ENCODE results near the gene PRKCH.
"Not testable (repeated sequence)": the region's sequence is repeated elsewhere in the genome, so short reads cannot be mapped to it uniquely, and the experiment has no call there.

Gene PRKCH

DNA sequence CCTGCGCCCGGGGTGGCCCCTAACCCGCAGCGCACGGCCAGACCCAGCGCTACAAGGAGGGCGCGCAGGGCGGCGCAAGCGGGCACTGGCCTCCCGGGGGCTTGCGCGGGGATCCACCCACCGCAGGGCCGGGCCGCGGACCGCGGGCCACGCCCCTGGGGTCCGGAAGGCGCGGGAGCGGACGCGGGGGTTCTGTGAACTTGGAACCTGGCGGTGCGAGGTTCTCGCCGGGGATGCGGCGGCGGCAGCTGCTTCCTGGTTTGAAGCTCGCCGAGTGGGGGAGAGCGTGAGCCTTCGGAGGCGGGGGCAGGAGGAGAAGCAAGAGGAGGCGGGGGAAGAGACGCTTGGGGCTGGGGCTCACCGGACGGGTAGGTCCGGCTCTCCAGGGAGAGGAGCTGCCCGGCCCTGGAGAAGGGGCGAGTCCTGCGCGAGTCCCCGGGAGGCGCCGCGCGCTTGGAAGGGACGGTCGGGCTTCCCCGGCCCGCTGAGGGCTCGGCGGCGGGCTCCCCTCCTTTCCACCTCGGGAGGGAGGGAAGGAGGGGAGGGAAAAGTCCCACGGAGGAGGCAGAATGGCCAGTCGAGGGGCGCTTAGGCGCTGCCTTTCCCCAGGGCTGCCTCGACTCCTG, at the start of gene PRKCH:
Gene PRKCH (plus strand): TSS at position 195 of the 626 bp plus-strand sequence. CDS start 523 bp downstream, outside the sequence.
- DNase-seq = peak; percentile 77

DNA sequence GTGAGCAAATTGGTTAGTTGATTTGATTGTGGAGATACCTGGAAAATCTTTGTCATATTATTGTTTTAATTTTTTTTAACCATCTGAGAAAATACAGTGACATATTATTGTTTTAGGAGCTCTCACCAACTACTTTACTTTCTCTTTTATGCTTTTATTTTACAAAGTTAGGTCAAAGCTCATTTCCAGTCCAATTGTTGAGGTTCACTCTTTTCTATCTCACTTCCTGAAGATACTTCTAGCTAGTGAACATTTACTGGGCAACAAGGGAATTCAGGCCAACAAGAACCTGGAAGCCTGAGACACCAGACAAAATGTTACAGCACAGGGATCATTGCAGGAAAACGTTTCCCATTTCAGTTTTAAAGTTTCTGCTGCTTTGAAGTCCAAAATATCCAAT, 44.1 kb upstream of the PRKCH start:
- DNase-seq = no peak

DNA sequence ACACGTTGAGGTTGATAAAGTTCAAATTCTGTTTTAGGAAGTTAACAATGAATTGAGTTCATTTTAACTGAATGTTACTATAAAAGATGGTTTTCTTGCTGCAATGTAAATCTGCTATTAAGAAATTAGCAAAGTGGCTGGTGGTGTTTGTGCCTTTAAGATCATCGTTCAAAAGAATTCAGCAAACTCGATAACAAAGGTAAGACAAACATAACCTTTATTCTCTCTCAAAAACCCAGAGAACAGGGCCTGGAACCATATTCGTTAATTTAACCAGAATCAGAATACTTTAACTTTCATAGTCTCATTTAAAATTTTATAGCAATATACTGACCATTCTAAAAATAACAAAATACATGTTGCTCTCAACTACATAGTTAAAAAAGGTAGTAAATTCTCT, 43.6 kb upstream of the PRKCH start:
- DNase-seq = no peak

DNA sequence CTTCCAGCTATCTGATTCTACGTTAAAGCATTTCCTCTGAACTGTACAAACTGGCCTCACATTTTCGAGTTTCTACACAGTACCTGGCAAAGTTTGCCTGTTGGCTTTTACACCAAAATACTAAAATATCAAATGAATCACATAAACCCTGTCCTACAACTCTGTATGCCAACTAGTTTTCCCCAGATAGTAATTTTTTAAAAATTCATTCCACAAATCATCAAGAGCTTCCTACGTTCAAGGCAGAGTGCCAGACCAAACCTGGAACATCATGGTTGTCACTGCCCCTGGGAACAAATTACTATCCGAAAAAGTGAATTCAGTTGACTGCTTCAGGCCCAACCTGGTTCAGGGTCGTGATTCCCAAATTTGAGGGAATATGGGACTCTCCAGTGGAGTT, 42.3 kb upstream of the PRKCH start:
- no peak for DNase-seq

DNA sequence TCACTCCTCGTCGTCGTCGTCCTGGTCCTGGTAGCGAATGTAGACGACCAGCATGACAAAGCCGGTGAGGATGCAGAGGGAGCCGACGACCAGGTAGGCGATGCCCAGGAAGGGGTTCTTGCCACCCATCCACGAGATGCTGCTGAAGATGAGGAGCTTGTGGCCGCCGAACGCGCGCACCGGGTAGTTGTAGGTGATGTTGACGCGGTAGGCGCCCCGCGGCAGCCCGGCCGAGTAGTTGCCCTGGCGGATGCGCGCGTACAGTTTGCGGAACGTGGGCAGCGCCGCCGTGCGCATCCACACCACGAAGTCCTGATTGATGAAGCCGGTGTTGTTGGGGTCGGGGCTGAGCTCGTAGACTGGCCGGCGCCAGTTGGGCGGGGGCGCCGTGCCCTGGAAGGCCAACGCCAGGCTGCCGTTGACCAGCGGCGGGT, 41.3 kb upstream of the PRKCH start:
- DNase-seq = no peak

DNA sequence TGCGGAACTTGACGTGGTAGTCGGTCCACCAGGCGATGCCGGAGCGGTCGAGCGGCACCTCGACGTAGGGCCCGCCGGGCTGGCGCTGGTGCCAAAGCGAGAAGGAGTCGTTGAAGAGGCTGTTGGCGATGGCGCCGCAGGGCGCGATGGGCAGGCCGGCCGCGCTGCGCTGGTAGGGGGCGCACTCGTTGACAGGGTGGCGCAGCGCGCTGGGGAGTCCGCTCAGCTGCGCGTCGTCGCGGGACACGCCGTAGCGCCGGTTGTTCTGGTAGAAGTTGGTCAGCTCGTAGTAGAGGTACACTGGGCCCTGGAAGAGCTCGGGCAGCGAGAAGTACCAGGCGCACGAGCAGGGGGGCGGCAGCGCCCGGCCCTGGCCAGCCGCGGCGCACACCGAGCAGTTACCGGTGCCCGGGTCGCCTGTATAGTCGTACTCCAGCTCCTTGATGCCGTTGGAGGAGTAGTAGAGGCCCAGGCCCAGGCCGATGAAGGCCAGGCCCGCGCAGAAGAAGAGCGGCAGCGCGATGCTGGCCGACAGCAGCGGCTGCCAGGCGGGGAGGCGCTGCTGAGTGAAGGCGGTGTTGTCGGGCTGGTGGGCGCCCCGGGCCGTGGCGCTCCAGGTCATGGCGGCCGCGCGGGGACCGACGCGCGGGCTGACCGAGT, 40.7 kb upstream of the PRKCH start:
- peak; percentile 91 for DNase-seq

DNA sequence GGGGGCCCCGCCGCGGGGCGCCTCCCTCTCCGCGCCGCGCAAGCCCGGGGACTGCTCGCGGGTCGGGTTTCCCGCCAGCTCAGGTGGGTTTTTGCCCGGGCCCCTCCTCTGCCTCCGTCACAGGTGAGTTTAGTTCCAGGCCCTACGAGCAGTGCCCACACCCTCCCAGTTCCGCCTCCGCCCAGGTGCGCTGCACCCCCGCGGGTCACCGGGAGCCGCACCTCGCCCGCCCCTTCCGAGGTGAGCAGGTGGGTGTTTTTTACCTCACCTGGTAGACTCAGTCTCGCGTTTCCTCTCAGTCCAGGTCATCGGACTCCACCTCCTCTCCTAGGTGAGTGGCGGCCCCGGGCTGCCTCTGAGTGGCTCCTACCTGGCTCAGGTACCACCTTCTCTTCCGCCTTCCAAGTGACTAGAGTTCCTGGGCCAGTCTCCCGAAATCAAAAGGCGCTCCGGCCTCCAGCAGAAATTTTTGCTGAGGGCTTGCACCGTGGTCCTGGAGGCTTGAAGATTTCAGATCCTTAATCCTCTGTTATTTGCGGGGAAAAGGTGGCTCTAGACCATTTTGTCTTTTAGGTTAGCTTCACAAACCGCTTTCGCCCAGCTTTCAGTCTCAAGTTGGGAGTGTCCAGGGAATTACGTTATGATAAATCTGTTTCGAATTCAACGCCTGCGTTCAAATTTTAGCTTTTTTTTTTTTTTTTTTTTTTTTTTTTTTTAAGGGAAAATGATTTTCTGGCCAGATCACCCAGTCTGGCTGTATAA, 40.0 kb upstream of the PRKCH start, which contains the start of gene TMEM30B:
Gene TMEM30B (minus strand): TSS at position 153 of the 762 bp plus-strand sequence. CDS start 191 bp downstream, outside the sequence.
- no peak for DNase-seq

DNA sequence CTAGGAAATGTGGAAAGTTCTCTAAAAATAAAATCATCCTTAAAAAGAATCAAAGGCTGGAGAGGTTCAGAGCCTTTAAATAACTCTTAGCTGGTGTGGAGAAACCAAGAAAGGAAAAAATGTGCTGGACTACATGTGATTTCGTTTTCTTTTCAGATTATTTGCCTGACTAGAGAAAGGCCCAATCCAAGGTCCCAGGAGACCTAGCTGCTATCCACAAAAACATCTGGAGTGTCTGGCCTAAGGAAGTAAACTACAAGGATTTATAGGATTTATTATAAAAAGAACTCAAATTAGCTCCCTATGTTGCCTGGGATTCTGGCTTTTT, 39.5 kb upstream of the PRKCH start:
- DNase-seq = no peak

DNA sequence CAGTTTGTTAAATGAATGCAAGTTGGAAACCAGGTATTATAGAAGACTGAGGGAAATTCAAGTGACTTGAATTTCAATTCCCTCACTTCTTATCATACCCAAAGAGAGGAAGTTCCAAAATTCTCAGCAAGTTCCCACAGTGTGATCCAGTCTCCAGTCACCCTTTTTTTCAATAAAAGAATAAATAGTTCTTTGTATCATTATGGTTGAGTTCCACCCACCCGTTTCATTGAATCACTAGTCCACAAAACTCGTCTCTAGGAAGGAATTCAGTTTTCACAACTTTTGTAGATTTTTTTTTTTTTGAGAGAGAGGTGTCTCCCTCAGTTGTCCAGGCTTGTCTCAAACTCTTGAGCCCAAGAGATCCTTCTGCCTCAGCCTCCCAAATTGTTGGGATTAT, 38.6 kb upstream of the PRKCH start:
- no peak for DNase-seq

DNA sequence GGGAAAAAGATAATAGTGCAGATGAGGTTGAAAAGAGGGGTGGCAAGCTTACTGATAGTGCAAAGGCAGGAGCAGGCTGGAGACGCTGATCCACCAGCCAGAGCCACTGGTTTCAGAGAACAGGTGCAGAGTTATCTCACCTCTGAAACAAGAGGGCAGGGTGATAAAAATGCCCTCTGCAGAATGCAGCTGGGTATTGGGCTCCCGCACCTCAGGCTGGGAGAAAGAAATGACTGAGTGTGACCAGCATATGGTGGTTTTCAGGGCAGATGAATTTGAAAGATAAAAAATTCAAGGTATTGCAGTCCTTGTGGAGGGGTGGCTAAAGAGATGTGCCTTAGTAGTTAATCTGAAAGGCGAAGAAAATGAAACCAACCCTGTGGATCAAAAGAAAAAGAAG, 37.4 kb upstream of the PRKCH start:
- DNase-seq = no peak

DNA sequence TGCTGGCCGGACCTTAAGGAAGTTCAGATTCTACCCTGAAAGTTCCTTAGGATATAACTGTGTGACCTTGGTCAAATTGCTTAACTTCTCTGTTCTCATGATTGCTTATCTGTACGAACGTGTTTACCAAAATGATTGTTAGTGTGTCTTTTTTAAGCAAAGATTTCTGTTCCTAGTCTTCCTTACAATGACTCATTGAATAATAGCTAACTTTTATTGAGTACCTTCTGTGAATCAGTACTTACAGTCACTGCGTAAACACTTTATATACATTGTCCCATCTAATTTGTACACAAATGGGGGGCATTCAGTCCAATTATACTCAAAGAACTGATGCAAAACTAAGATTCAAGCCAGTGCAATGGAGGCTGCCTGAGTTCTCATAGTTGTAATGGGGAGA, 36.0 kb upstream of the PRKCH start:
- DNase-seq = no peak

DNA sequence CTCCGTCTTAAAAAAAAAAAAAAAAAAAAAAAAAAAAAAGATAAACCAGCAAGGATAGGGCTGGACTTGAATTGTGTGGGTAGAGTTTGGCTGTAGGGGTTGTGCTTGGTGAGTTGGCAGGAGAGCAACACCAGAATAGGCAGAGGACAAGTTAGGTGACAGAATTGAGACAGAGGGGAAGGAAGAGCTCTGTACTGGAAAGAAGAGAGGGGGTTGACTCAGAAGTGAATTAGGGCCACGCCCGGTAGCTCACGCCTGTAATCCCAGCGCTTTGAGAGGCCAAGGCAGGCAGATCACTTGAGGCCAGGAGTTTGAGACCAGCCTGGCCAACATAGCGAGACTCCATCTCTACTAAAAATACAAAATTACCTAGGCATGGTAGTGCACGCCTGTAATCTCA, 34.2 kb upstream of the PRKCH start:
- no peak for DNase-seq

DNA sequence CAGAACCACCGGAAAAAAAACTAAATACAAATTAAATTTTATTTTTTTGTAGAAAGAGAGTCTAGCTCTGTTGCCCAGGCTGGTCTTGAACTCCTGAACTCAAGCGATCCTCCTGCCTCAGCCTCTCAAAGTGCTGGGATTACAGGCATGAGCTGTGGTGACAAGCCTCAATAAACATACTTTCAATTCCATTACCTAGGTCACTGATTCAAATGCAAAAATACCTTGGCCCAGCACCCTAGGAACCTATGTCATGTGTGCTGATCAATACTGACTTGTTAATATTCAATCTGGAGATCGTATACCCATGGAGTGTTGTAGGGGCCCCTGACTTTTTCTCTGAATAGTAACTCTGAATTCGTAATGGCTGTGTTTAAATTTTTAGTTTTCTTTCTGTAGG, 33.2 kb upstream of the PRKCH start:
- no peak for DNase-seq

DNA sequence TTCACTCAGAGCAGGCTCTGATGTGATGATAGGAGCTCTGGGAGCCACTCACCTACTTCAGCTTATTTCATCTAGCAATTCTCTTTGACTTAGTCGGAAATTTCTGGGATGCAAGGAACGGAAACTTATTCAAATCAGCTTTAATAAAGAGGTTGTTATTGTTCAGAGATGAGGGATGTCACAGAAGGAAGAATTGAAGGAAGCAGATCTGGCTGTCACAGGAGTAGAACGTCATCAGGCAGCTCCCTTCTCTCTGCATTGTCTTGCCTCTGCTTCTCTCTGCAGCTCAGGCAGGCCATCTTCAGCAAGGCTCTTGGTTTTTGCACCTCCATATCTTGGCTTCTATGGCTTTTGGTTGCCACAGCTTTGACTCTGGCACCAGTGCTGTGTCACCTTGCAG, 32.7 kb upstream of the PRKCH start:
- no peak for DNase-seq

DNA sequence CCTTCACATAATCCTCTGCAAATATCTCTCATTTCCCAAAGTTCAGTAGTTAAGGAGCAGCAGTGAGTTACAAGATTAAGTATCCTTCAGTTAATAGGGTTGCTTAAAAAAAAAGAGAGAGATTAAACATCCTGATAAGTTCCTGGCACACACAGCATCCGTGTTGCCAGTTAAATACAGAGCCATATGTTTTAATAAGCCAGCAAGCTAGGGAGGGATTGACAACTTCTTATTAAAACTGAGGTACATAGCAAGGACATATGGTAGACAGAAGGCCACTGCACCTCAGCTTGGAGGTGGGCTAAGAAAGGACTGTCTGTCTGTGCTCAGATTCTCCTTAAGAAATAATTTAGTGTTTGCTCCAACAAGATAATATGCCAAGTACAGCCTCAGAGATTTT, 30.7 kb upstream of the PRKCH start:
- DNase-seq = no peak

DNA sequence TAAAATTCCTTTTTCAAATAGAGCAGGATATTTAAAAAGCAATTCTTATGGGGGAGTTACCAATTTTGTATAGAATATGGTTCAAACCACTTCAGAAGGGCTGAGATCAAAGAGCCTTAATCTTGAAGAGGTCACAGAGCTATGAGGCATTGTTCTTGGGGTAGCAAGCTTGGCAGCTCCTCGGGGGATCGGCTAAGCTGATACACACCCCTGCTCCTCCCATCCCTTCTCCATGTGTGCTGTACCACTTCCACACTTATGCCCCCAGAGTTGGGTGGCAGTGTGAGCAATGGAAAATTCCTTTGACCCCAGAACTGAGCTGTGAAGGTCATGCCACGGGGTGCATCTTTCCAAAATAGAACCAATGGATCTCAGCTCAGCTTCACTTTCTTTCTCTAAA, 25.2 kb upstream of the PRKCH start:
- no peak for DNase-seq

DNA sequence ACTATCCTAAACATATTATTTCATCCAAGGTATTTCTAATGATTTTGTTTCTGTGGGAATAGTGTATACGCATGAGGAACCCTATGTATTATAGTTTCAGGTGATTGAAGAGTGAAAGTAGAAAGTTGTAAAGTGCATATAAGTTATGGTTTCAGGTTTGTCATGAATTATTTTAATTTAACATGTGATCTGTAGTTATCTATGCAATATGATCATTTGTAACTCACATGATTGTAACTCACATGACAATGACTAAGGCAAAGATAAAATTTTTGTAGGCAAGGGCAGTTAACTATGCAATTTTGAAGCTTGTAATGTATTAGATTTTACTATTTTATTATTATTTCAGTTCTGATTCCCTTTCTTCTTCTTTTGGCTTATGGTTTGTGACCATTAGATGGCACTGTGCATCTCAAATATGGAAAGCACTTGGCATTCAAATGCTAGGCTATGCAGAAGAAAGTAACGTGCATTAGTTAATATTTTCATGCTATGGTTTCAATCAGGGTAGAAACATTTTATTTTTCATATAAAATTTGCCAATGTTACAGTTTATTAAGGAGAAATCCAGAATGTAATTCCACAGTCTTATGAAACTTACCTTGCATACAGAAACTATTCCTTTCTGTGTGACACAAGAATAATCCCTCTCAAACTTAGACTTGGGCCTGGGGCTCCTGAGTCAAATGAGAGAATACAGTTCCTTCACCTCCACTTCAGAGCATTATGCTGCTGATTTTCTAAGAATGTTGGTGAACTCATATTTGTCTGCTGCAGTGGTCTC, 24.5 kb upstream of the PRKCH start:
- DNase-seq = no peak

DNA sequence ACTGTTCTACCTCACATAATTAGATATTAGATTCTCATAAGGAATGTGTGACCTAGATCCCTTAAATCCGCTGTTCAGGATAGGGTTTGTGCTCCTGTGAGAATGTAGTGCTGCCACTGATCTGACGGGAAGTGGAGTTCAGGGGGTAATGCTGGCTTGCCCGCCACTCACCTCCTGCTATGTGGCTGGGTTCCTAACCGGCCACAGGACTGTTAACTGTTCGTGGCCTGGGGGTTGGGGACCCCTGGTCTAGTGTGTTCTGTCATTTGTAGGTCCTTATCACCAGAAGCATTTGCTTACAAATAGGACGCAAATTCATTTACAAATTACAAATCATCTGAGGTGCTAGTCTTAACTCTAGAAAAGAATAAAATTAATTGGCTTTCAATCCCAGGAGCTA, 23.8 kb upstream of the PRKCH start:
- DNase-seq = no peak

DNA sequence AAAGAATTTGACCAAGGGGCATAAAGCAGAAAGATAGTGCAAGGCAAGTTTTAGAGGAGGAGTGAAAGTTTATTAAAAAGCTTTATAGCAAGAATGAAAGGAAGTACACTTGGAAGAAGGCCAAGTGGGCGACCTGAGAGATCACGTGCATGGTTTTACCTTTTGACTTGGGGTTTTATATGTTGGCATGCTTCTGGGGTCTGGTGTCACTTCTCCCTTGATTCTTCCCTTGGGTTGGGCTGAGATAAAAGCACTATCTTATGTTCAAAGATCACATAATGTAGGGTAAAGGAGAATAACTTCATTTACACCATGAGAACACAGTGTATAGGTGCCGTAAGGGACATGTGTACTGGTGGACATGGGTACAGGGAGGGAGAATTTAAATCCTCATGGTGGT, 22.6 kb upstream of the PRKCH start:
- no peak for DNase-seq

DNA sequence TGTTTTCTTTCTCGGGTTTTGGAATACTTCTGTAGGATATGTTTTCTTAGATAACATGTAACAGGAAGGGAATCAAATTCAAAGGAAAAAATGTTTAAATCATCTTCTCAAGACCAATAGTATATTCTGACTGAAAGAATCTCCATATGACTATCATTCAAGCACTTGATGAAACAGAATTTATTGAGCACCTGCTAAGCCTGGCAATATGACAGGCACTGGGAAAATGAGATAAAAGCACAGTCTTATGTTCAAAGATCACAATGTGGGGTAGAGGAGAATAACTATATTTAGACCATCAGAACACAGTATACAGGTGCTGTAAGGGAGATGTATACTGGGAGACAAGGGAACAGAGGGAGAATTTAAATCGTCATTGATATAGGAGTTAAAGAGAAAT, 21.2 kb upstream of the PRKCH start:
- no peak for DNase-seq

DNA sequence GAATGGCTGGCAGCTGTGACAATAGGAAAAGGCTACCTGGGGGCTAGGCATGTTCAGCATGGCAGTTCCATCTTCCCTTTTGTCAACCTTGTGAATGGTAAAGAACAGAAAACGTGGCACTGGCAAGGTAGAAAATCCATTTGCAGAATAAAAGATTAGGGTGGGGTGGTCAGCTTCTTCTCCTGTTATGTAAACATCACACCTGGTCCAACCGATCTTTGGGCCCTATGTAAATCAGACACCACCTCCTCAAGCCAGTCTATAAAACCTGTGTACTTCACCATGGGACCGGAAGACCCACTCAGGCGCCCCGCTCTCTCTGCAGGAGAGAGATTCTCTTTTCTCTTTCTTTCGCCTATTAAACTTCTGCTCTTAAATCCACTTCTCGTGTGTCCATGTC, 20.6 kb upstream of the PRKCH start:
- DNase-seq = no peak

DNA sequence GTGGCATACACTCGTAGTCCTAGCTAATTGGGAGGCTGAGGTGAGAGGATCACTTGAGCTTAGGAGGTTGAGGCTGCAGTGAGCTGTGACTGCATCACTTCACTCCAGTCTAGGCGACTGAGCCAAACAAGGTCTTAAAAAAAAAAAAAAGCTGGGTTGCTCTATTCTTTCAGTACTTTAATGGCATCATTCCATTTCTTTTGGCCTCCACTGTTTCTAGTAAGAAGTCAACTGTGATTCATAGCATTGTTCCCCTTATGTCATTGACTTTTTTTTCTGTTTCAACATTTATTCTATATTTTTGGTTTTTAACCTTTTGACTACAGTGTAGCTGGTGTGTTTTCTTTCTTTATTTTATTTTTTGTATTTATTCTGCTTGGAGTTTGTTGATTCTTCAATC, 16.7 kb upstream of the PRKCH start:
- no peak for DNase-seq

DNA sequence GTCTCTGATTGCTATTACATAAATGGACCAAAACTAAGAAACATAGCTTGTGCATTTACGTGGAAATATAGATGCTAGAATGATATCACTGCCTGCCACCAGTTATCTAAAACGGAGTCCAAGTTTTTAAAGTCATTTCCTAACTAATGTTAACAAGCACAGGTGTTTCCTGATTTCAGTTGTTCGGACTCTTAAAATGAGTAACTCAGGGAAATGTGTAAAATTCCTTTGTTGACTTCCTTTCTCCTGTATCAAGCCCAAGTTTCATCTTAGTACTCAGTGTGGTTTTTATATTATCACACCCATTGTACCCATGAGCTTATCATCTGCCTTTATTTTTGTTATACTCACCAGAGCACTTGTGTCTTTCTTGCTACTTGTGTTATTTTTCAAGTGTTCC, 13.2 kb upstream of the PRKCH start:
- no peak for DNase-seq

DNA sequence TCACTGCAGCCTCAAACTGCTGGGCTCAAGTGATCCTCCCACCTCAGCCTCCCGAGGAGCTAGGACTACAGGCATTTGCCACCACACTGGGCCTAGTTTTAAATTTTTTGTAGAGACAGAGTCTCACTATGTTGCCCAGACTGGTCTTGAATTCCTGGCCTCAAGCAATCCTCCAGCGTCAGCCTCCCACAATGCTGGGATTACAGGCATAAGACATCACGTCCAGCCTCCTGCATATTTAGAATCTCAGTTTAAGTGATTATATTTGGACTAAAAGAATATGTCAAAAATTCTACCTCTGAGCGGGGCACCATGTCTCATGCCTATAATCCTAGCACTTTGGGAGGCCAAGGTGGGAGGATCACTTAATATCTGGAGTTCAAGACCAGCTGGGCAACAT, 12.7 kb upstream of the PRKCH start:
- not testable (repeated sequence) for DNase-seq
